GM19463 (cell line): ENCODE measurements around the gene RFX4.
"Not testable (repeated sequence)": the region's sequence is repeated elsewhere in the genome, so short reads cannot be mapped to it uniquely, and the experiment has no call there.

Experiments
- ATAC-seq: cut with Tn5 transposase; IDR thresholded peaks from one replicate; pipeline ENCODE4 v1.9.1; 2021; ENCODE audit warnings: mild to moderate bottlenecking, moderate library complexity; ENCODE audit not compliant: unreplicated experiment

The RFX4 gene

DNA sequence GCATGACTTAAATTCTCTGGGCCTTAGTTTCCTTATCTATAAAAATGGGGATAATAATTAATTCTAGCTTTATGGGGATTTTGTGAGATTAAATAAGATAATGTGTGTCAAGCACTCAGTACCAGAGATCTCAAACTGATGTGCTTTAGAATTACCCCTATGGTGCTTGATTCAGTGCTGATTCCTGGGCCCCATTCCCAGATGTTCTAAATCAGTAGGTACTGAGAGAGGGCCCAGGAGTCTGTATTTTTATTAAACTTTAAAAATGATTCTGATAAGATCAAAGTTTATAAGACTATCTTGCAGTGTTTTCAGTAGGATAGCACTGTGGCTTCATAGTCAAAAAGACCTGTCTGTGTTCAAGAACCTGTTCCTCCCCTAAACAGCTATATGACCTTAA, 102.6 kb downstream of the RFX4 start:
- no peak for ATAC-seq

DNA sequence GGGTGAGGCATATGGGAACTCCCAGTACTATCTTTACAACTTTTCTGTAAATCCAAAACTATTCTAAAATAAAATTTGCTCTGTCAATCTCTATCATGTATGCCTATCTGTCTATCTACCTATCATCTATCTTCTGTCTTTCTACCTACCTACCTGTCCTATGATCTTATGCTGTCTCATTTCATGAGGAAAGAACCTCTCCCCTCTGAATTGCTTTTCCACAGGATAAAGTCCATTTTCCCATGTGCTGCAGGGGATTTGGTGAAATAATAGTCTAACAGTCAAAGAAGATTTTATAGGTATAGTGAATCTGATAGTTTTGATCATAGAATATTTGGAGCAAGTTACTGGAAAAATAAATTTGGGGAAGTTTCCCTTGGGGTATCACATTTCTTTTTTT, 104.9 kb downstream of the RFX4 start:
- ATAC-seq, result no peak

DNA sequence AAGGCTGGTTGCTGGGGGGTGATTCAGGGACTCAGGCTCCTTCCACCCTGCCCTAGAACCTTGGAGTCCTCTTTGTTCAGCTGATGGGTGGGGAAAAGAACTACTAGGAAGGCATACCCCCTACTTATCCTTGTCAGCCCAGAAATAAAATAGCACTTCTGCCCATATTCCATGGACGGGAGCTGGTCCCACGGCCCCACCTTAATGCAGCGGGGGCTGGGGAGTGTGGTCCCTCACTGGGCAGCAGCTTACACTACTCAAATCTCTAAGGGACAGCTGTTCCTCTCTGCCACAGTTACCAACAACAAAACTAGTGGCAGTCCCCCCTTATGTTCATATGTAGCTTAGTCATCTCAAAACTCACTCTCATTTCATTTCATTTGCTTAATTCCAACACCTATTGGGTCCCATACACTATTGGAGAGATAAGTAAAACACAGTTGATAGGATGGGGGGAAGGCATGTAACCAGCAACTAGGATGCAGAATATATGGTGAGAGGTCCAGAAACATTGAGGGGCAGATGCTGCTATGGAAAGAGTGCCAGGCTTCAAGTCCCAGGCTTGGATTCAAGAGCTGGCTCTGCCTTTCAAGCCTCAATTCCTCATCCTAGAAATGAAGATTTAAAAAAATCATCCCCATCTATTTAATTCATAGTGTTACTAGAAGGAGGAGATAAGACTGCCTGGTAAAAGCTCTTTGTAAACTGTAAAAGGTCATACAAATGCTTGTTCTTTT, 107.9 kb downstream of the RFX4 start:
- no peak for ATAC-seq

DNA sequence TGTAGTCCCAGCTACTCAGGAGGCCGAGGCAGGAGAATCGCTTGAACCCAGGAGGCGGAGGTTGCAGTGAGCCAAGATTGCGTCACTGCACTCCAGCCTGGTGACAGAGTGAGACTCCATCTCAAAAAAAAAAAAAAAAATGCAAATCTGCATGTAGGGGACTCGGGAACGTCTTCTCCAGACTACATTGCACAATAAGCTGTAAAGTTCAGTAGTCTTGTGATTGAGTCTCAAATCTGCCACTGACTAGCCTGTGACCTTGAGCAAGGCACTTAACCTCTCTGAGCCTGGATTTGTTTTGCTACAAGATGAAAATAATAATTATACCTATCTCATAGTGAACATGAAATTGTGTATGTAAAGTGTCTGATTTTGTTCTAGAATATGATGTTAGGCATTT, 109.2 kb downstream of the RFX4 start:
- ATAC-seq, result not testable (repeated sequence)

DNA sequence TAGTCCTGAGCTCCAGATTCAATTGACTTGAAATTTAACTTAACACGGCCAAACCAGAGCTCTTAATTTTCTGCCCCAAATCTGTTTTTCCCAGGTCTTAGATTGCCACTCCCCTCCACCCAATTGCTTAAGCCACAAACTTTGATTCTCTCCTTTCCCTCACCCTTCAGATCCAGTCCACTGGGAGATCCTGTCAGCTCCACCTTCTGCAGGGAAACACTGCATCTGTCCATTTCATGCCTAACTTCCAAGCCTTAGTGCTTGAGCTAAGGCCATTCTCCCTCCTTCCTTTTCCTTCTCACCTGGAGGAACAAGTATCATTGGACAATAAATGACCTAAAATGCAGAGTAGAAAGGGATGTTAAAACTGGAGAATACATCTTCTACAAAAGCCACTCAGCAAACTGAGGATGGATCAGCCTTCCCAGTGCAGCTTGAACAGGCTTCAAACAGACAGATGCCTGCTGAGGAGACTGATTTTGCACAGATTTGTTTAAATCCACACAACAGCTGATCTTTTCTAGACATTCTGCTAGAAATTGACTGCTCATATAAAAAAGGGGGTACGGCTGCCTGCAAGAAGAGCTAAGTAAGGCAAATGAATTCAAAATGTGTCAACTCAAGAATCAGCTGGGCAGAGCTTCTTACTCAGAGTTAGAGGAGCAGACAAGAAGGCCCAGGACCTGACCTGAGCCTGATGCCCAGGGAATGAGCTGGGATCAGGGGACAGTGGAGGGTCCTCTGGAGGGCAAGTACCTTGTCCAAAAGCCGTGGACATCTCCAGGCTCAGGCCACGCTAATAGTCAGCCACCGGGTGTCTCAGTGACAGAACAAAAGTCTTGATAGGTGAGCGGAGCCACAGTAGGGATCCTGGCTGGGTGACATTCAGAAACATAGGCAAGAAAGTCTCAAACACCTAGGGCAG, 110.4 kb downstream of the RFX4 start:
- ATAC-seq, result no peak

DNA sequence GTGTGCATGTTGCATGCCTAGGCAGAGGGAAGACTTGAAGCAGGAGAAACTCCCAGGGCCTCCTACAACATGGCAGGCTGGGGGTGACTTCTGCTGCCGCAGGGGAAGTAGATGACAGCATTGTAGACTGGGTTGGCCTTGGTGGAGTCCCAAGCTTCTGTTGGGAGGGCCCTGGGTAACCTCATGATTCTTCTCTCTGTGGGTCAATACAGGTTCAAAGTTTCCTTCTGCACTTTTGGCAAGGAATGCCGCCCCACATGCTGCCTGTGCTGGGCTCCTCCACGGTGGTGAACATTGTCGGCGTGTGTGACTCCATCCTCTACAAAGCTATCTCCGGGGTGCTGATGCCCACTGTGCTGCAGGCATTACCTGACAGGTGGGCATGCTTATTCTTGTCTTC, 113.3 kb downstream of the RFX4 start:
- no peak for ATAC-seq

DNA sequence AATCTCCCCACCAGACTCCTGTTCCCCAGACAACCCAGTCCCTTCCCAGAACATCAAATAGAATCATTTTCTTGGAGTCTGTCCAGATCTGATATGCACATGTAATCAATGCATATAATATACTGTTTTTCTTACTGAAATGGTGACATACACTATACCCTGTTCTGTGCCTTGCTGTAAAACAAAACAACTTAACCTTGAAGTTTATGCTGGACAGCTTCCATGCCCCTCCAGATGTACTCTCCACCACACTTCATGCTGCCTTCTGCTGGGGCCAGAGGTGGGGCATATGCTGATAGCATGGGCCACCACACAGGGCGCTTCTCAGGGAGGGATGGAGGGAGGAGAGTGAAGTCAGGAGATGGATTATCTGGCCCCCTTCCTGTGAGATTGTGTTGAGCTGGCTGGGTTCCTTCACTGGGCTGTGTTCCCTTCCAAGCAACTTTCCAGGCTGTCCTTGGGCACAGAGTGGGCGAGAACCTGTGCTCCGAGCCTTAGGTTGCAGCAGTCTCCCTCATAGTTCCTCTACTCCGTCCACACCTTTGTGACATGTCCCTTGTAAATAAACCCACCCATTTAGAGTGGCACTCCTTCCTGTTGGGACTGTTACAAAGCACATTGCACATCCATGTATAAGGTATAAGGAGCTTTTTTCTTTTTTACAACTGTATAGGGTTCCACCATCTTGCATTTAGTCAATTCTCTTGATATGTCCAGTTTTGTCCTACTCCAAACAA, 114.0 kb downstream of the RFX4 start:
- no peak for ATAC-seq

GRCh38 chr12:106704081-106704480, 121.3 kb downstream of the RFX4 start:
- no peak for ATAC-seq

GRCh38 chr12:106705971-106706370, 123.2 kb downstream of the RFX4 start:
- no peak for ATAC-seq

DNA sequence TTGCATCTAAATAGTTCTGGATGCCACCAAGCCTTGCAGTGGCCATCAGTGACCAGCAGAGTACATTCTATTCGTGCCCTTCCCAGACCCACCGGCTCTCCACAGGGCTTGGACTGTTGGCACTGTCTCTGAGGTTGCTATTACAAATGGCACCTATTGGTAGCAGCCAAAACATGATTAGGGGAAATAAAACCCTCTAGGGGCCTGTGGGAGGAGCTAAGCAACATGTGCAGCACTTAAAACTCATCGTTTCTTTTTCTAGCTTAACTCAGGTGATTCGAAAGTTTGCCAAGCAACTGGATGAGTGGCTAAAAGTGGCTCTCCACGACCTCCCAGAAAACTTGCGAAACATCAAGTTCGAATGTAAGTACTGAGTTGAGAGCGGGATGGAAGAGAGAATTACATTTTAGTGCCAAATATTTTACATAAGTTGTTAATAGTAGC, 126.3 kb downstream of the RFX4 start:
- no peak for ATAC-seq

DNA sequence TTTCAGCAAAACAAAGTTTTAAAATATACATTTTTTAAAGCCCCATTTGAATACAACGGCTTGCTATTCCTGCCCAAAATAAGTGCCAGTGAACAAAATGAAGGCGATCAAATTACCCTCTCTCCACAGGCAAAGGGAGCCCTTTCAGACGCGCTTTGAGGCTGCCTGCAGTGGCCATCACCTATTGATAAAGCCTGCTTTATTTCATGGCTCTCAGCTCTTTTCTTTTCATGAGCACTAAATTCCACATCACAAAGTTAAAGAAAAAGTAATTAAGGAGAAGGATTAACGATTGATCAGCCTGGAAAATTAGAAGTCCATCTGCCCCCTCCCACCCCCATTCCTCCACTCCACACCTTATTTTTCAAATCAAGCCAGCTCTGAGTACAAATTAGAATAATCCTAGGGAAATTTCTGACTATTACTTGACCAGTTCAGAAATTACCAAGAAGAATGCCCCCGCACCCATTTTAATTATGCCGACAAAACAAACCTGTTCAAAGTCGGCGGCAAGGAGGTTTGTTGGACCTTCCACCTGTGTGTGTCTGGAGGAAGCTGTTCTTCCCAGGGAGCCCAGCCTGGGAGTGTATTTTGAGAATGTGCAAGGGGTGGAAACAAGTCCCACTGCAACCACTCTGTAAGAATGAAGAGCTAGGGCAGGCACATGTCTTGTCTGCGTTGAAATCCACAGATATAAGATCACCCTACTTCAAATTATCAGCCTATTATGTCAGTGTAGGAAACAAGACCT, 127.5 kb downstream of the RFX4 start:
- no peak for ATAC-seq

DNA sequence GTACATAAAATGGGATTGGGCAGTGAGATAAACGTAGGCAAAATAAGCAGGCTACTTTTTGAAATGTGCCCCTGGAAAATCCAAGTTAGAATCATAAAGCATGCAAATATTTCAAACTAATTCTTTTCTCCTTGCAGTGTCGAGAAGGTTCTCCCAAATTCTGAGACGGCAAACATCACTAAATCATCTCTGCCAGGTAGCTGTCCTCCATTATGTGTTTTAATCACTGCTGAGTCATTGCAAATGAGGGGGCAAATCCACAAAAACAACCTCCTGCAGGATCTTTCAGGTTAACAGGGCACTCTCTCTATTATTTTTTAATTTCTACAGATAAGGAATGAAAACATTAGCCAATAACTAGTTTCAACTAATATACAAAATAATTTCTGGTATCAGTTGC, 128.5 kb downstream of the RFX4 start:
- no peak for ATAC-seq

GRCh38 chr12:106712768-106713167, 130.0 kb downstream of the RFX4 start:
- ATAC-seq, result no peak

DNA sequence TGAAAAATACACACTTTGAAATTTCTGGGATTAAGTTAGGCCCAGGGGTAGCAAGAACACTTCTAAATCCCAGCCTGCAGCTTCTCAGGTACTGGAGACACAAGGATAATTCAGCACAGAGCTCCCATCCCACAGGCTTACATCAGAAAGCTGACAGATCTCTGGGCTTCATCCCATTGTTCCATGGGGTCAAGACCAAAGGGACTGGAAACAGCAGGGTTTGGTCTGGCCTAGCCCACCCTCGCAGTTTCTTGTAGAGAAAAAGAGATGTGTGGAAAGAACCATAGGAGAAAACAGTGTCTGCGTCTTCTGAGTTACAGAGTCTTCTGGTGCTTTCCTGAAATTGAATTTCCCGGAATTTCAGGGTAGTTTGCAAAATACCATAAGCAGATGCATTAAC, 132.1 kb downstream of the RFX4 start:
- ATAC-seq, result no peak

DNA sequence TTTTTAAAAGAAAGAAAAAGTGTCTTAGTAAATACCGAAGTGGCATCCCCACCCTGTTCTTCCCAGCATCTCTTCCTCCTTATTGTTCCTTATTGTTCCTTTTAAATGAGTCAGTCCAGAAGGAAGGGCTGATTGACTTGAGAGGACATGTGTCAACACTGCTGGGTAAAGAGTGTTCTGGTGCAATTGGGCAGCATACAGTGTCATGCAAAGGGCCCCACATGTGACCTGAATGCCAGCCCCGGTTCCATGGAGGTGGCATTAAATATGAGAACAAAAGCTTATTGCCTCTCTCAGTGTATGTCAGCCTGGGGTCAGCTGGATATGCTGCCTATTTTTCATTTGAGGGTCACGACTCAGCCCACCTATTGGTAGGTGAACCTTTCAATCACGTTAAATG, 132.8 kb downstream of the RFX4 start:
- no peak for ATAC-seq

- no peak for ATAC-seq
These were observed 134.9 kb downstream of the RFX4 start for GRCh38 chr12:106717673-106718072.

- ATAC-seq, result no peak
These were observed 137.1 kb downstream of the RFX4 start for GRCh38 chr12:106719879-106720278.

DNA sequence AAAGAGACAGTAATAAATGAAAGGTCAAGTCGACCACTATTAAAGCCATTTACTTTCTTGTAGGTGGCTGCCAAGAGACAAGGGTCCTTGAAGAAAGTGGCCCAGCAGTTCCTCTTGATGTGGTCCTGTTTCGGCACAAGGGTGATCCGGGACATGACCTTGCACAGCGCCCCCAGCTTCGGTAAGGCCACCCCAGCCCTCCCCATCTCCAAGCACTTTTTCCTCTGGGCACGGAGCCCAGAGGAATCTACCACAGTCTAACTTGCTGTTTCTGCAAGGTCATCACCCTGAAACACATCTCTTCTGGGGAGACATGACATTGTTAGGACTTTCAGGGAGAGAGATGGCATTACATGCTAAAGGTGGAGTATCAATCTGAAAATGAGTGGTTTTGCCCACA, 137.9 kb downstream of the RFX4 start:
- ATAC-seq, result no peak

- no peak for ATAC-seq
These were observed 139.1 kb downstream of the RFX4 start for GRCh38 chr12:106721915-106722314.

- ATAC-seq, result no peak
These were observed 140.0 kb downstream of the RFX4 start for GRCh38 chr12:106722837-106723236.

- no peak for ATAC-seq
These were observed 140.6 kb downstream of the RFX4 start for GRCh38 chr12:106723416-106723815.
